ENCODE measurements around the gene METTL26.

The METTL26 gene

GRCh38 chr16:642189-643049 is 6.3 kb upstream of the METTL26 start:
- TF ChIP-seq EZH2phosphoT487 (IDR thresholded peaks at IDR 0.05; ENCODE audit: low read depth) (no peak), CTCF (IDR thresholded peaks at IDR 0.05; ENCODE audit: low read depth, low read length) (no peak)
- Histone ChIP-seq H3K4me2 (ENCODE audit: low read length) (peak overlapping the region; percentile 95), H3K4me1 (ENCODE audit: low read length) (peaks cover 17% of the 10 kb centered on the region), H3K79me2 (ENCODE audit: low read length) (peaks cover 35% of the 10 kb centered on the region), H3K4me3 (ENCODE audit: low read length) (peak overlapping the region; percentile 82), H3K9ac (ENCODE audit: low read length) (peak overlapping the region; percentile 90), H3K9me3 (ENCODE audit: insufficient read depth, low read length) (no peaks in the 10 kb centered on the region), H4K20me1 (ENCODE audit: insufficient read depth, low read length) (peaks cover 7% of the 10 kb centered on the region; the same call in 1 of the 2 replicates), H3K27me3 (ENCODE audit: low read depth, low read length) (no peaks in the 10 kb centered on the region), H3K36me3 (replicated peaks; ENCODE audit: low read depth, low read length) (peaks cover 3% of the 10 kb centered on the region), H2AFZ (ENCODE audit: low read depth, low read length) (no peak overlapping the region), H3K27ac (ENCODE audit: low read length) (peak overlapping the region; percentile 55)

- H3K9ac ChIP-seq (ENCODE audit: low read length) = peak within 1 kb of the TSS; percentile 90
- H3K79me2 ChIP-seq (ENCODE audit: low read length) = peaks cover 29% of the 10 kb centered on the region
- H3K27me3 ChIP-seq (ENCODE audit: low read depth, low read length) = no peaks in the 10 kb centered on the region
- H3K4me2 ChIP-seq (ENCODE audit: low read length) = peak within 1 kb of the TSS; percentile 95
- peak within 1 kb of the TSS; percentile 73; the same call in 1 of the 2 replicates for H2AFZ ChIP-seq (ENCODE audit: low read depth, low read length)
- no peaks in the 10 kb centered on the region for H3K9me3 ChIP-seq (ENCODE audit: insufficient read depth, low read length)
- peaks cover 3% of the 10 kb centered on the region for H3K36me3 ChIP-seq (replicated peaks; ENCODE audit: low read depth, low read length)
- H3K4me1 ChIP-seq (ENCODE audit: low read length) = peaks cover 19% of the 10 kb centered on the region
- H3K27ac ChIP-seq (ENCODE audit: low read length) = peak within 1 kb of the TSS; percentile 55
- H3K4me3 ChIP-seq (ENCODE audit: low read length) = peak within 1 kb of the TSS; percentile 82
- no peak for TF ChIP-seq EZH2phosphoT487 (IDR thresholded peaks at IDR 0.05; ENCODE audit: low read depth)
- TF ChIP-seq CTCF (IDR thresholded peaks at IDR 0.05; ENCODE audit: low read depth, low read length) = no peak
- peaks cover 7% of the 10 kb centered on the region; the same call in 1 of the 2 replicates for H4K20me1 ChIP-seq (ENCODE audit: insufficient read depth, low read length)
These were observed 5.5 kb upstream of the METTL26 start, which contains the start of gene MCRIP2 for GRCh38 chr16:641326-642188. Gene MCRIP2, plus strand, starts transcription at chr16:641828. Its CDS starts 164 bp downstream, at chr16:641992.

- H3K4me3 ChIP-seq (ENCODE audit: low read length) = peak overlapping the region; percentile 82
- H3K9ac ChIP-seq (ENCODE audit: low read length) = peak overlapping the region; percentile 90; the same call in 1 of the 2 replicates
- H3K4me1 ChIP-seq (ENCODE audit: low read length) = peaks cover 19% of the 10 kb centered on the region
- no peaks in the 10 kb centered on the region for H4K20me1 ChIP-seq (ENCODE audit: insufficient read depth, low read length)
- no peaks in the 10 kb centered on the region for H3K27me3 ChIP-seq (ENCODE audit: low read depth, low read length)
- H3K27ac ChIP-seq (ENCODE audit: low read length) = no peak overlapping the region
- peaks cover 33% of the 10 kb centered on the region for H3K79me2 ChIP-seq (ENCODE audit: low read length)
- no peaks in the 10 kb centered on the region for H3K9me3 ChIP-seq (ENCODE audit: insufficient read depth, low read length)
- H3K36me3 ChIP-seq (replicated peaks; ENCODE audit: low read depth, low read length) = peaks cover 3% of the 10 kb centered on the region
- no peak overlapping the region for H2AFZ ChIP-seq (ENCODE audit: low read depth, low read length)
- TF ChIP-seq EZH2phosphoT487 (IDR thresholded peaks at IDR 0.05; ENCODE audit: low read depth) = no peak
- no peak for TF ChIP-seq CTCF (IDR thresholded peaks at IDR 0.05; ENCODE audit: low read depth, low read length)
- peak overlapping the region; percentile 95 for H3K4me2 ChIP-seq (ENCODE audit: low read length)
These were observed 4.5 kb upstream of the METTL26 start for GRCh38 chr16:640614-641013.
